ENCODE results near the gene TMPRSS4. TPM values are rescaled to one million over a fixed set of nuclear protein-coding genes. Genes with fewer than 3 reads are reported as not detected.

Gene TMPRSS4
- total RNA-seq, 1 experiment from 2014 or later, result not detected

DNA sequence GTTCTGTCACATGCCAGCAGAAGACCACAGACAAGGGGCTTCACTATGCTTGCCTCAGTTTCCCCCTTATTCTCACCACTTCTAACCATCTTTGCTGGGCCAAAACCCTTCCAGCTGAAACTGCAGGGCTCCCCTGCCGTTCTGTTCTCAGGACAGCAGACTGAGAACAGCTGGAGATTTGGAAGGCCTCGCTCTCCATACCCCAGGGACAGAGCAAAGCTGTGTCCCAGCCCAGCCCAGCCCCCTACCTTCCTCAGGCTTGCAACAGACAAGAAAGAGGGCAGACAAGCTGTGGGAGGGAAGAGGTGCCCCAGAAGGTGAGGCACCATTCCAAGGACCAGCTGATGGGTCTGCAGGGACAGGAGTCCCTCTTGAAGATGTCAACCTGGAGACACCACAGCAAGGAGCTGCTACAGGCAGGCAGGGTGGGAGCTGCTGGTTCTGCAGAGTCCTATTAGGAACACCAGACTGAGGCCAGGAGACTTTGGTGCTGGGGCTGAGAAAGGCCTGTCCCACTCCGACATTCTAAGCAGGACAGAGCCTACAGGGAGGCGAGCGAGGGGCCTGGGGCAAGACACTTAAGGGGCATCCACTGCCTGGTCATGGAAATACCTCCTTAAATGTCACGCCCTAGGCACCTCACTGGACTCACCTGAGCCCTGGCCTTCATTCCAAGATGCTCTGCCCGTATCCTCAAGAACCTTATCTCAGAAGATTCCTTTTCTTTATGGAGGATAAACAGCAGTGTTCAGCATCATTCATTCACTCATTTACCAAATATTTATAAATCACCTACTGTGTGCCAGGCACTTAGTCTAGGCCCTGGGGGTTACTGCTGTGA, 92.6 kb downstream of the TMPRSS4 start:
- POLR2A ChIA-PET (ENCODE audit: low non-redundant PET), result no interaction called here
- TF ChIP-seq EZH2 (IDR thresholded peaks at IDR 0.05; ENCODE audit: borderline replicate concordance, low read depth, low read length, poor library complexity, severe bottlenecking), result no peak
- TF ChIP-seq, protein P1, sequence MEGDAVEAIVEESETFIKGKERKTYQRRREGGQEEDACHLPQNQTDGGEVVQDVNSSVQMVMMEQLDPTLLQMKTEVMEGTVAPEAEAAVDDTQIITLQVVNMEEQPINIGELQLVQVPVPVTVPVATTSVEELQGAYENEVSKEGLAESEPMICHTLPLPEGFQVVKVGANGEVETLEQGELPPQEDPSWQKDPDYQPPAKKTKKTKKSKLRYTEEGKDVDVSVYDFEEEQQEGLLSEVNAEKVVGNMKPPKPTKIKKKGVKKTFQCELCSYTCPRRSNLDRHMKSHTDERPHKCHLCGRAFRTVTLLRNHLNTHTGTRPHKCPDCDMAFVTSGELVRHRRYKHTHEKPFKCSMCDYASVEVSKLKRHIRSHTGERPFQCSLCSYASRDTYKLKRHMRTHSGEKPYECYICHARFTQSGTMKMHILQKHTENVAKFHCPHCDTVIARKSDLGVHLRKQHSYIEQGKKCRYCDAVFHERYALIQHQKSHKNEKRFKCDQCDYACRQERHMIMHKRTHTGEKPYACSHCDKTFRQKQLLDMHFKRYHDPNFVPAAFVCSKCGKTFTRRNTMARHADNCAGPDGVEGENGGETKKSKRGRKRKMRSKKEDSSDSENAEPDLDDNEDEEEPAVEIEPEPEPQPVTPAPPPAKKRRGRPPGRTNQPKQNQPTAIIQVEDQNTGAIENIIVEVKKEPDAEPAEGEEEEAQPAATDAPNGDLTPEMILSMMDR (conservative IDR thresholded peaks at IDR 0.05; ENCODE audit: low read depth, low read length), result no peak
- no TSS peak for BruUV-seq (replicated peaks)
- Histone ChIP-seq H3K36me3 (ENCODE audit: insufficient read depth, low read length, poor library complexity, severe bottlenecking) (no peaks in the 10 kb centered on the region), H3K4me1 (ENCODE audit: insufficient read depth, low read length, poor library complexity, severe bottlenecking) (no peaks in the 10 kb centered on the region), H3K4me3 (ENCODE audit: low read depth, low read length, poor library complexity, severe bottlenecking) (no peak overlapping the region), H3K27ac (ENCODE audit: low read depth, low read length, poor library complexity, severe bottlenecking) (no peak overlapping the region), H3K9me3 (ENCODE audit: low read depth, low read length, poor library complexity, severe bottlenecking) (no peaks in the 10 kb centered on the region), H3K27me3 (replicated peaks; ENCODE audit: insufficient read depth, low read depth, low read length, poor library complexity) (no peaks in the 10 kb centered on the region)
- intact Hi-C loops (cut with micrococcal nuclease; ENCODE audit: unreplicated experiment), result no loop called here
- CTCF ChIA-PET, result interaction anchor here (0.6 to 0.7 kb wide), 2 partner anchors 33 to 180 kb away, joined by 3 to 10 read pairs; no protein-coding TSS in a partner anchor
- DNase-seq (ENCODE audit: low spot score), result no peak

DNA sequence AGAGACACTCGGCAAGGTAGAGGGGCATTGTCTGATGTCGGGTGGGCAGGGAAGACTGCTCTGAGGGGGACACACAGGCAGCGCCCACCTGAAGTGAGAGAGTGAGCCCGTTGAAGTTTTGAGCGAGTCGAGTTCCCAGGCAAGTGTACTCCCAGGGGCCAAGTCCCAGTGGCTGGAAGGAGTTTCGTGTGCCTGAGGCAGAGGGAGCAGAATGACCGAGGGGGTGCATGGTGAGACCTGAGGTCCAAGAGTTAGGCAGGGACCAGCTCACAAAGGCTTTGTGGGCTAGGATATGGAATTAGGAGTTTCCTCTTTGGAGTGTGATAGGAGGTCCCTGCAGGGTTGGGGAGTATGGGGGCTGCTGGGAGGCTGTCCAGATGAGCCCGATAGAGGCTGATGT, 93.4 kb downstream of the TMPRSS4 start:
- Histone ChIP-seq H3K27me3 (replicated peaks; ENCODE audit: insufficient read depth, low read depth, low read length, poor library complexity) (peaks cover 2% of the 10 kb centered on the region), H3K4me3 (ENCODE audit: low read depth, low read length, poor library complexity, severe bottlenecking) (no peak overlapping the region), H3K9me3 (ENCODE audit: low read depth, low read length, poor library complexity, severe bottlenecking) (no peaks in the 10 kb centered on the region), H3K36me3 (ENCODE audit: insufficient read depth, low read length, poor library complexity, severe bottlenecking) (no peaks in the 10 kb centered on the region), H3K4me1 (ENCODE audit: insufficient read depth, low read length, poor library complexity, severe bottlenecking) (no peaks in the 10 kb centered on the region), H3K27ac (ENCODE audit: low read depth, low read length, poor library complexity, severe bottlenecking) (no peak overlapping the region)
- no peak for DNase-seq (ENCODE audit: low spot score)
- no TSS peak for BruUV-seq (replicated peaks)
- ChIA-PET CTCF (no interaction called here), POLR2A (ENCODE audit: low non-redundant PET) (no interaction called here)
- intact Hi-C loops (cut with micrococcal nuclease; ENCODE audit: unreplicated experiment), result no loop called here
- TF ChIP-seq EZH2 (IDR thresholded peaks at IDR 0.05; ENCODE audit: borderline replicate concordance, low read depth, low read length, poor library complexity, severe bottlenecking), result no peak
- TF ChIP-seq, protein P1 (conservative IDR thresholded peaks at IDR 0.05; ENCODE audit: low read depth, low read length), result no peak

DNA sequence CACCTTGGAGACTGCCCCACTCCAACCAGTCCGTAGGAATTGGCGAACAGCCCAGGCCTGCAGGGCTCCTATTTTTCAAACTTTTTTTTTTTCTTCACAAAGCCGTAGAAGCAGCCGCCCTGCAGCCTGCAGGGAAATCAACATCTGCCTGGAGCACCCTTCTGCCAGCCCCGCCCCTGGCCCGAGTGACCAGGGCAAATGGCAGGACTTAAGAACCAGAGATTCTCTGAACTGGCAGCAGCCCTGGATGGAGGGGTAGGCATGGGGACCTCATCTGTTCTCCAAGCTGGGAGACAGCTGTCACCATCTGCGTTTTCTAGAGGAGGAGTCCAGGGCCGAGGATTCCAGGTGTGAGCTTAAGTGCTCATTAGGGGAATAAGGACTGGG, 94.0 kb downstream of the TMPRSS4 start:
- TF ChIP-seq, protein P1 (conservative IDR thresholded peaks at IDR 0.05; ENCODE audit: low read depth, low read length), result no peak
- TF ChIP-seq EZH2 (IDR thresholded peaks at IDR 0.05; ENCODE audit: borderline replicate concordance, low read depth, low read length, poor library complexity, severe bottlenecking), result no peak
- POLR2A ChIA-PET (ENCODE audit: low non-redundant PET), result no interaction called here
- H3K4me1 ChIP-seq (ENCODE audit: insufficient read depth, low read length, poor library complexity, severe bottlenecking), result no peaks in the 10 kb centered on the region
- H3K36me3 ChIP-seq (ENCODE audit: insufficient read depth, low read length, poor library complexity, severe bottlenecking), result no peaks in the 10 kb centered on the region
- no peak for DNase-seq (ENCODE audit: low spot score)
- CTCF ChIA-PET, result interaction anchor here (0.5 to 1.6 kb wide), 3 partner anchors 18 to 249 kb away, joined by 3 to 14 read pairs (median 9); partner anchors contain the start of gene SCN4B
- peaks cover 4% of the 10 kb centered on the region for H3K27me3 ChIP-seq (replicated peaks; ENCODE audit: insufficient read depth, low read depth, low read length, poor library complexity)
- intact Hi-C loops (cut with micrococcal nuclease; ENCODE audit: unreplicated experiment), result loop anchor here (1.0 kb wide), 1 partner anchor 26 kb away; no protein-coding TSS in a partner anchor
- BruUV-seq (replicated peaks), result no TSS peak
- no peak overlapping the region for H3K27ac ChIP-seq (ENCODE audit: low read depth, low read length, poor library complexity, severe bottlenecking)
- no peak overlapping the region for H3K4me3 ChIP-seq (ENCODE audit: low read depth, low read length, poor library complexity, severe bottlenecking)
- no peaks in the 10 kb centered on the region for H3K9me3 ChIP-seq (ENCODE audit: low read depth, low read length, poor library complexity, severe bottlenecking)

Other genes starting within 250 kb of the TMPRSS4 start
- gene FXYD6, start 200.4 kb upstream of the TMPRSS4 start, total RNA-seq (2021), result 12.2 and 12.9 TPM in 2 replicates
- not detected in 2 replicates for gene TMPRSS13, start 147.7 kb upstream of the TMPRSS4 start, total RNA-seq (2021)
- not detected in 2 replicates for gene IL10RA, start 90.7 kb upstream of the TMPRSS4 start, total RNA-seq (2021)
- gene SMIM35, start 9.9 kb downstream of the TMPRSS4 start, total RNA-seq (2021), result not detected in 2 replicates
- 0.74 and 1.8 TPM in 2 replicates for gene SCN4B, start 75.7 kb downstream of the TMPRSS4 start, total RNA-seq (2021)
- gene SCN2B, start 99.6 kb downstream of the TMPRSS4 start, total RNA-seq (2021), result not detected in 2 replicates
- gene JAML, start 147.9 kb downstream of the TMPRSS4 start, total RNA-seq (2021), result not detected in 2 replicates
- gene MPZL3, start 175.3 kb downstream of the TMPRSS4 start, total RNA-seq (2021), result 0.33 and 0.52 TPM in 2 replicates
- not detected in 2 replicates for gene MPZL2, start 187.2 kb downstream of the TMPRSS4 start, total RNA-seq (2021)
- not detected in 2 replicates for gene CD3E, start 227.7 kb downstream of the TMPRSS4 start, total RNA-seq (2021)